ENCODE measurements around the gene WDR49.

GRCh38 chr3:167538081-167538480 lies 115.7 kb downstream of the WDR49 start:
- TF ChIP-seq CTCF (IDR thresholded peaks at IDR 0.05) (no peak), POLR2AphosphoS5 (IDR thresholded peaks at IDR 0.05; ENCODE audit: insufficient read depth in 1 of 2, low read depth in 1 of 2) (no peak)

Measured in vagina (tissue), 2 donors.